ENCODE data around the gene MSLN.

Gene MSLN

DNA sequence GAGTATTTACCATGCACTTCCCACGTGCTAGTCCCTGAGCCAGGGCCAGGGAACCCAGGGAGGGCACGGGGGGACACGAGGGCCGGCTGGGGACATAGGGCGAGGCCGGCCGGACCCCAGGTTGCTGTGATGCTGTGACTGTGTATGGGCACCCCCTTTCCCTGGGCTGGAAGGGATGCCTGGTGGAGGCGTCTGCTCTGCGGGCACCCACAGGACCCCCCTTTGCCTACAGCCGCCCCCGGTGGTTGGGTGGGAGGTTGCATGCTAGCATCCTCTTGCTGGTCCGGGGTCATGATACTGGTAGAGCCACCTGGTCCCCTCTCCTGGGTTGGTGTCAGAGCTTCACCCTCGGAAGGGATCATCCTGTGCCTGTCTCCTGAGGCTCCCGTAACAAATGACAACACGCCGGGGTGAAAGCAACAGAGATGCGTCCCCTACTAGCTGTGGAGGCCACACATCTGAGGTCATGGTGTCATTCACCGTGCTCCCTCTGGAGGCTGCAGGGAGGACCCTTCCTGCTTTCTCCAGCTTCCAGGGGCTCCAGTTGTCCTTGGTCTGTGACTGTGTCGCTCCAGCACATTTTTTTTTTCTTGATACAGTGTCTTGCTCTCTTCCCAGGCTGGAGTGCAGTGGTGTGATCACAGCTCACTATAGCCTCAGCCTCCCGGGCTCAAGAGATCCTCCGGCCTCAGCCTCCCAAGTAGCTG lies 16.6 kb upstream of the MSLN start:
- Histone ChIP-seq H3K36me3 (no peaks in the 10 kb centered on the region), H3K4me3 (ENCODE audit: low read depth in 1 of 2, low read length in 1 of 2) (no peak overlapping the region), H3K27me3 (peaks cover 6% of the 10 kb centered on the region), H3K27ac (no peak overlapping the region), H3K9me3 (no peaks in the 10 kb centered on the region), H3K4me1 (ENCODE audit: control insufficient read depth in 1 of 2, insufficient read depth in 1 of 2, low read depth in 1 of 2, low read length in 1 of 2) (peaks cover 12 to 15% of the 10 kb centered on the region in 2 experiments)
- TF ChIP-seq, protein P1, sequence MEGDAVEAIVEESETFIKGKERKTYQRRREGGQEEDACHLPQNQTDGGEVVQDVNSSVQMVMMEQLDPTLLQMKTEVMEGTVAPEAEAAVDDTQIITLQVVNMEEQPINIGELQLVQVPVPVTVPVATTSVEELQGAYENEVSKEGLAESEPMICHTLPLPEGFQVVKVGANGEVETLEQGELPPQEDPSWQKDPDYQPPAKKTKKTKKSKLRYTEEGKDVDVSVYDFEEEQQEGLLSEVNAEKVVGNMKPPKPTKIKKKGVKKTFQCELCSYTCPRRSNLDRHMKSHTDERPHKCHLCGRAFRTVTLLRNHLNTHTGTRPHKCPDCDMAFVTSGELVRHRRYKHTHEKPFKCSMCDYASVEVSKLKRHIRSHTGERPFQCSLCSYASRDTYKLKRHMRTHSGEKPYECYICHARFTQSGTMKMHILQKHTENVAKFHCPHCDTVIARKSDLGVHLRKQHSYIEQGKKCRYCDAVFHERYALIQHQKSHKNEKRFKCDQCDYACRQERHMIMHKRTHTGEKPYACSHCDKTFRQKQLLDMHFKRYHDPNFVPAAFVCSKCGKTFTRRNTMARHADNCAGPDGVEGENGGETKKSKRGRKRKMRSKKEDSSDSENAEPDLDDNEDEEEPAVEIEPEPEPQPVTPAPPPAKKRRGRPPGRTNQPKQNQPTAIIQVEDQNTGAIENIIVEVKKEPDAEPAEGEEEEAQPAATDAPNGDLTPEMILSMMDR (IDR thresholded peaks at IDR 0.05) = no peak

DNA sequence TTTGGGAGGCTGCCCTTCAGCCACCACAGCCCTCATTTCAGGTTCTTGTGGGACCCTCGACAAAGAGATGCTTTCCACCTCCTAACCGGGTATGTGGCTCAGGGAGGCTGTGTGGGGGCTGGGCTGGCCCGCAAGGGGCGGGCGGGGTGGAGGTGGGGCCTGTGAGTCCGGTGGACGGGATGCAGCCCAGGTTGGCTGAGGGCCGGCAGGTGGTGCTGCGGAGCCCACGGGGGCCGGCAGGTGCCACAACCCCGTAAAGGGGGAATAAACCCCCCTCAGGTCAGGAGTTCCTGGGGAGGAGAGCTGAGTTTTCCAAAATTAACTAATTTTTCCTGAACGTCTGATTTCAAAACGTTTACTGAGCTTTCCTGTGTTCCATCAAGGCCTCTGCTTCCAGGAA lies 14.8 kb upstream of the MSLN start:
- Histone ChIP-seq H3K4me3 (ENCODE audit: low read depth in 1 of 2, low read length in 1 of 2) (no peak overlapping the region), H3K9me3 (no peaks in the 10 kb centered on the region), H3K4me1 (ENCODE audit: control insufficient read depth in 1 of 2, insufficient read depth in 1 of 2, low read depth in 1 of 2, low read length in 1 of 2) (peaks cover 4 to 6% of the 10 kb centered on the region in 2 experiments), H3K27me3 (peaks cover 6% of the 10 kb centered on the region), H3K36me3 (no peaks in the 10 kb centered on the region), H3K27ac (no peak overlapping the region)
- TF ChIP-seq, protein P1 (IDR thresholded peaks at IDR 0.05) = no peak

DNA sequence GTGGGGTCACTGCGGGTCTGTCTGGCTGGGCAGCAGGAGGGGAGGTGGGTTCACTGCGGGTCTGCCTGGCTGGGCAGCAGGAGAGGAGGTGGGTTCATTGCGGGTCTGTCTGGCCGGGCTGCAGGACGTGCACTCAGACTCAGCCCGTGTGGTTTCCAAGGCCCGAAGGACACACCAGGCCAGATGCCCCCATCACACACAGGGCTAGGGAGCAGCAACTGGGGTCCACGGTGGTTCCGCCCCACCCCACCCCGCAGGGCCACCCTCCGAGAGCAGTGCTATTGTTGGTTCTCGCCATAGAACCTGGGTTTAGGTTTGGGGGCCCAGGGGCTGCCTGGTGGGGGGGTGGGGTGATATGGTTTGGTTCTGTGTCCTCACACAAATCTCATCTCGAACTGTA lies 13.9 kb upstream of the MSLN start:
- Histone ChIP-seq H3K4me3 (ENCODE audit: low read depth in 1 of 2, low read length in 1 of 2) (no peak overlapping the region), H3K9me3 (no peaks in the 10 kb centered on the region), H3K4me1 (ENCODE audit: control insufficient read depth in 1 of 2, insufficient read depth in 1 of 2, low read depth in 1 of 2, low read length in 1 of 2) (no peaks in the 10 kb centered on the region), H3K27me3 (peaks cover 6% of the 10 kb centered on the region), H3K36me3 (no peaks in the 10 kb centered on the region), H3K27ac (no peak overlapping the region)
- TF ChIP-seq, protein P1 (IDR thresholded peaks at IDR 0.05) = no peak

DNA sequence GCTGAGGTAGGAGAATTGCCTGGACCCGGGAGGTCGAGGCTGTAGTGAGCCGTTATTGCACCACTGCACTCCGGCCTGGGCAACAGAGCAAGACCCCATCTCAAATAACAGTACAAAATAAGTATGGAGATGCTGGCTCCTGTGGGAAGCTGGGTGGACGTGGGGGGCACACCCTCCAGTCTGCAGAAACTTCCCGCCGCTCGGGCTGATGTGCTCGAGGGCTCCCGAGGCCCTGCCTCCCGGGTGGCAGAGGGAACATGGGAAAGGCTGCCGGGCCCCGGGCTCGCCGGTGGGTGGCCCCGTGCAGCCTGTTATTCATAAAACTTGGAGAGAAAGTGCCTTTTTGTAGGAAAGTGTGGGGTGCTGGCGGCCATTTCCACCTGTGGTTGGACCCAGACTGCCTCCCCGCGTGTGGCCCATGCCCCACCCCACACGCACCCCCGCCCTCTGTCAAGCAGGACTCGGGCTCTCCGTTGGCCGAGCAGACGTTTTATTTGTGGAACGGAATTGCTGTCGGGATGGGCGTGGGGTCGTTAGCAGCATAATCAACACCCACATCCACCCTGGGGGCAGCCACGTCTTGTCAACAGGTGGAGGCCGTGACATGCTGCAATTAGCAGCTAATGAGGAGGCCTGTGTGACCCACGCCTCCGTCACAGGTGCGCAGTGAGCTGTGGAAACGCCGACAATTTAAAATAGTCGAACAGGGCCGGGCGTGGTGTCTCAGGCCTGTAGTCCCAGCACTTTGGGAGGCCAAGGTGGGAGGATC lies 12.4 kb upstream of the MSLN start:
- H3K36me3 ChIP-seq = no peaks in the 10 kb centered on the region
- H3K27ac ChIP-seq = no peak overlapping the region
- peaks cover 6% of the 10 kb centered on the region for H3K27me3 ChIP-seq
- TF ChIP-seq, protein P1 (IDR thresholded peaks at IDR 0.05) = no peak
- no peaks in the 10 kb centered on the region for H3K4me1 ChIP-seq (ENCODE audit: control insufficient read depth in 1 of 2, insufficient read depth in 1 of 2, low read depth in 1 of 2, low read length in 1 of 2)
- H3K9me3 ChIP-seq = no peaks in the 10 kb centered on the region
- no peak overlapping the region for H3K4me3 ChIP-seq (ENCODE audit: low read depth in 1 of 2, low read length in 1 of 2)

DNA sequence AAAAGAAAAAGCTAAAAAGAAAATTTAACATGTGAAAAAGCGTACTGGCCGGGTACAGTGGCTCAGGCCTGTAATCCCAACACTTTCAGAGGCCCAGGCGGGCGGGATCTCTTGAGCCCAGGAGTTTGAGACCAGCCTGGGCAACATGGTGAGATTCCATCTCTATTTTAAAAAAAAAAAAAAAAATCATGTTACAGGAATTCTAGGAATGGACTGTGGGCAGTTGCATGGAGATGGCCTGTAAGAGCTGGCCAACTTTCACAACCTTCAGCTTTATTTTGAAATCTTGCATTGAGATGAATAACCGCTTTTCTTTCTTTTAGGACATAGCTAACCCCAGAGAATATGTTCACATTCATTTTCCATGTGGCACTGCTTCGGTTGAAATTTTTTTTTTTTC lies 11.5 kb upstream of the MSLN start:
- Histone ChIP-seq H3K27ac (no peak overlapping the region), H3K4me3 (ENCODE audit: low read depth in 1 of 2, low read length in 1 of 2) (no peak overlapping the region), H3K9me3 (no peaks in the 10 kb centered on the region), H3K27me3 (peaks cover 6% of the 10 kb centered on the region), H3K36me3 (no peaks in the 10 kb centered on the region), H3K4me1 (ENCODE audit: control insufficient read depth in 1 of 2, insufficient read depth in 1 of 2, low read depth in 1 of 2, low read length in 1 of 2) (no peaks in the 10 kb centered on the region)
- TF ChIP-seq, protein P1 (IDR thresholded peaks at IDR 0.05) = no peak
